ENCODE data around the gene C2CD5. TPM values are rescaled to one million over a fixed set of nuclear protein-coding genes. Genes with fewer than 3 reads are reported as not detected.

The C2CD5 gene
- total and polyA plus RNA-seq, 2 donors (not counting 1 experiment from before 2014, with no cell fraction given): 24.6 to 61.7 TPM

DNA sequence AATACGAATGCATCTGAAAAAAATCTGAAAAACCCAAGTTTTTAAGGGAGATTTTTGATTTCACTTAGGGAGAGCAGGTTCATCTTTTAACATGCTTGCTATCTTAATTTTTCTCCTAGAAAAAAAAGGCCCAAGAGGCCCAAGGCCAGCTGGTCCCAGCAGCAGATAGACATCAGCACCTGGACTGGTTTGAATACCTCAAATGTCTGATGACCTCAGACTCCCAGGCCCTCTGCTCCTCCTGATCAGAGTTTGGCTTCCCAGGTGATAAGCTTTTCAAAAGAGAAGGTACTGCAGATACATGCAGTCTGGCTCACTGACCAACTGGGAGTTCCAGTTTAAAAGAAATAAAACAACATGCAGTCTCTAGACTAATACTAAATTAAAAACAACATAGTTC is 82.6 kb downstream of the C2CD5 start:
- POLR2A ChIA-PET: no interaction called here
- Histone ChIP-seq H3K79me2 (ENCODE audit: control insufficient read depth, insufficient read depth, low read length) (no peaks in the 10 kb centered on the region), H3K27me3 (replicated peaks in 1 of 4; ENCODE audit: control extremely low read depth in 1 of 4, control insufficient read depth in 3 of 4, insufficient read depth in 4 of 4, low read length in 3 of 4) (no peaks in the 10 kb centered on the region), H3K9me3 (ENCODE audit: control extremely low read depth in 1 of 3, control insufficient read depth in 2 of 3, insufficient read depth in 1 of 3, low read length in 2 of 3) (no peaks in the 10 kb centered on the region), H3K4me2 (replicated peaks; ENCODE audit: low read depth, low read length, poor library complexity, severe bottlenecking) (no peak overlapping the region), H2AFZ (ENCODE audit: insufficient read depth, low read depth, low read length, poor library complexity, severe bottlenecking) (no peak overlapping the region), H3K9ac (ENCODE audit: low read length) (no peak overlapping the region), H3K4me1 (ENCODE audit: control insufficient read depth in 2 of 2, insufficient read depth in 2 of 2, low read length in 2 of 2) (peaks cover 0 to 3% of the 10 kb centered on the region in 2 donors), H3K27ac (ENCODE audit: low read length in 2 of 2) (no peak overlapping the region), H3K4me3 (ENCODE audit: control extremely low read depth in 1 of 5, extremely low read depth in 1 of 5, insufficient read depth in 1 of 5, low read depth in 2 of 5, low read length in 4 of 5) (no peak overlapping the region), H4K20me1 (ENCODE audit: control insufficient read depth, insufficient read depth, low read length, poor library complexity, severe bottlenecking) (no peaks in the 10 kb centered on the region), H3K36me3 (replicated peaks in 1 of 2; ENCODE audit: control extremely low read depth in 1 of 2, control insufficient read depth in 1 of 2, extremely low read depth in 1 of 2, insufficient read depth in 2 of 2, low read length in 1 of 2) (peaks cover 0 to 4% of the 10 kb centered on the region in 2 experiments)
- DNase-seq (no peak), ATAC-seq (ENCODE audit: low read depth) (no peak)
- Mint-ChIP-seq H3K4me3 (no peak overlapping the region), H3K27me3 (no peaks in the 10 kb centered on the region), H3K27ac (no peak overlapping the region), H3K4me1 (peaks cover 11% of the 10 kb centered on the region), H3K9me3 (ENCODE audit: insufficient read depth) (no peaks in the 10 kb centered on the region)
- TF ChIP-seq, protein P1, sequence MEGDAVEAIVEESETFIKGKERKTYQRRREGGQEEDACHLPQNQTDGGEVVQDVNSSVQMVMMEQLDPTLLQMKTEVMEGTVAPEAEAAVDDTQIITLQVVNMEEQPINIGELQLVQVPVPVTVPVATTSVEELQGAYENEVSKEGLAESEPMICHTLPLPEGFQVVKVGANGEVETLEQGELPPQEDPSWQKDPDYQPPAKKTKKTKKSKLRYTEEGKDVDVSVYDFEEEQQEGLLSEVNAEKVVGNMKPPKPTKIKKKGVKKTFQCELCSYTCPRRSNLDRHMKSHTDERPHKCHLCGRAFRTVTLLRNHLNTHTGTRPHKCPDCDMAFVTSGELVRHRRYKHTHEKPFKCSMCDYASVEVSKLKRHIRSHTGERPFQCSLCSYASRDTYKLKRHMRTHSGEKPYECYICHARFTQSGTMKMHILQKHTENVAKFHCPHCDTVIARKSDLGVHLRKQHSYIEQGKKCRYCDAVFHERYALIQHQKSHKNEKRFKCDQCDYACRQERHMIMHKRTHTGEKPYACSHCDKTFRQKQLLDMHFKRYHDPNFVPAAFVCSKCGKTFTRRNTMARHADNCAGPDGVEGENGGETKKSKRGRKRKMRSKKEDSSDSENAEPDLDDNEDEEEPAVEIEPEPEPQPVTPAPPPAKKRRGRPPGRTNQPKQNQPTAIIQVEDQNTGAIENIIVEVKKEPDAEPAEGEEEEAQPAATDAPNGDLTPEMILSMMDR (IDR thresholded peaks at IDR 0.05): no peak
- no peak for TF ChIP-seq EZH2 (IDR thresholded peaks at IDR 0.05; ENCODE audit: borderline replicate concordance, insufficient read depth, low read depth, low read length, poor library complexity, severe bottlenecking)
- WGBS (ENCODE audit: insufficient coverage): no CpG with 5 or more reads among the region's 1 CpG
- intact Hi-C loops (cut with micrococcal nuclease): loop anchor here (5.0 kb wide), 1 partner anchor 764 kb away; no protein-coding TSS in a partner anchor
- CTCF ChIA-PET: interaction anchor here (0.7 to 5.3 kb wide), 7 partner anchors 9 to 764 kb away, joined by 3 to 33 read pairs (median 4); no protein-coding TSS in a partner anchor

DNA sequence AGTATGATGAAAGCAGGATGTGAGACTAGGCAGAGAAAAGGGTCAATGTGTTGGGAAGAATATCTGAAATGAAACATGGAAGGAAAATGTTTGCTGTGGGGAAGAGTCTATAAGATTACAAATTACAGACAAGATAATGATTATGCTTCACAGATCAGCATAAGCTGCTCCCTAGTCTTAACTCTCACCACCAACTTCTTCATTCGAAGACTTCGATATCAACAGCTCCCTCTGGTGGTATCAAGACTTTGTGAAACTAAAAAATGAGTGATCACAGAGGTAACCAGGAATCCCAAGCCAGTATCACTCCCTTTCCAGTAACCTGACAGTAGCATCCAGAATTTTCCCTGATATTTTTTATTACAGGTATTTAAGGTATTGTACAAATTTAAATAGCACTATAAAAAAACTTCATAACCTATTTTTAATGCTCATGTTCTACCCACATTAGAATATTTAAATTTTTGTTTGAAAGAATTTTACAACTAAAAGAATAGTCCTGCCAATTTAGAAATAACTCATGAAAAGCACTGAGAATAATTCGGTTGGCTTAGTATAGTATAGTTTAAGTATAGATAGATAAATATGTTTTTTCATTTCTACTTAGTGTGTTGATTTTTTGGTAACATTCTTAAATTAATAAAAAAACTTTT is 84.4 kb downstream of the C2CD5 start:
- peaks cover 11% of the 10 kb centered on the region for H3K4me1 Mint-ChIP-seq
- ChIA-PET POLR2A (no interaction called here), CTCF (interaction anchor here (0.8 to 5.4 kb wide), 21 partner anchors 7 to 762 kb away, joined by 3 to 33 read pairs (median 5); no protein-coding TSS in a partner anchor)
- no peaks in the 10 kb centered on the region for H3K9me3 Mint-ChIP-seq (ENCODE audit: insufficient read depth)
- TF ChIP-seq, protein P1 (IDR thresholded peaks at IDR 0.05): peak; percentile 83
- no peak for TF ChIP-seq EZH2 (IDR thresholded peaks at IDR 0.05; ENCODE audit: borderline replicate concordance, insufficient read depth, low read depth, low read length, poor library complexity, severe bottlenecking)
- no peak overlapping the region for H3K4me3 Mint-ChIP-seq
- H3K27me3 Mint-ChIP-seq: no peaks in the 10 kb centered on the region
- H3K9ac ChIP-seq (ENCODE audit: low read length): no peak overlapping the region
- H3K4me2 ChIP-seq (replicated peaks; ENCODE audit: low read depth, low read length, poor library complexity, severe bottlenecking): no peak overlapping the region
- H3K27ac Mint-ChIP-seq: no peak overlapping the region
- DNase-seq: peak; percentile 57
- H3K4me1 ChIP-seq (ENCODE audit: control insufficient read depth in 2 of 2, insufficient read depth in 2 of 2, low read length in 2 of 2): peaks cover 0 to 3% of the 10 kb centered on the region in 2 donors
- H2AFZ ChIP-seq (ENCODE audit: insufficient read depth, low read depth, low read length, poor library complexity, severe bottlenecking): no peak overlapping the region
- no peaks in the 10 kb centered on the region for H3K9me3 ChIP-seq (ENCODE audit: control extremely low read depth in 1 of 3, control insufficient read depth in 2 of 3, insufficient read depth in 1 of 3, low read length in 2 of 3)
- WGBS (ENCODE audit: insufficient coverage): no CpG with 5 or more reads among the region's 3 CpGs
- no peak overlapping the region for H3K27ac ChIP-seq (ENCODE audit: low read length in 2 of 2)
- H3K36me3 ChIP-seq (replicated peaks in 1 of 2; ENCODE audit: control extremely low read depth in 1 of 2, control insufficient read depth in 1 of 2, extremely low read depth in 1 of 2, insufficient read depth in 2 of 2, low read length in 1 of 2): peaks cover 0 to 4% of the 10 kb centered on the region in 2 experiments
- H3K79me2 ChIP-seq (ENCODE audit: control insufficient read depth, insufficient read depth, low read length): no peaks in the 10 kb centered on the region
- H3K27me3 ChIP-seq (replicated peaks in 1 of 4; ENCODE audit: control extremely low read depth in 1 of 4, control insufficient read depth in 3 of 4, insufficient read depth in 4 of 4, low read length in 3 of 4): no peaks in the 10 kb centered on the region
- ATAC-seq (ENCODE audit: low read depth): peak; percentile 49
- H3K4me3 ChIP-seq (ENCODE audit: control extremely low read depth in 1 of 5, extremely low read depth in 1 of 5, insufficient read depth in 1 of 5, low read depth in 2 of 5, low read length in 4 of 5): no peak overlapping the region
- intact Hi-C loops (cut with micrococcal nuclease): loop anchor here (1.0 to 5.0 kb wide), 2 partner anchors 377 to 763 kb away; no protein-coding TSS in a partner anchor
- H4K20me1 ChIP-seq (ENCODE audit: control insufficient read depth, insufficient read depth, low read length, poor library complexity, severe bottlenecking): no peaks in the 10 kb centered on the region

Measured in B cell (primary cell).